K562 (cell line): ENCODE measurements around the gene ASPDH. TPM values are rescaled to one million over a fixed set of nuclear protein-coding genes. Genes with fewer than 3 reads are reported as not detected.
A peak's percentile ranks its signal among the peaks of the same experiment; 100 is the strongest.

ENCODE experiments used
- ATF7 ChIP-seq: fragments of 450-650 bp; IDR thresholded peaks from 2 replicates; pipeline ENCODE4 v1.7.1; 2014; ENCODE audit warnings: mild to moderate bottlenecking, moderate library complexity
- CEBPG ChIP-seq, 3 experiments: fragments of 200-800 bp in 1 of 3; sonication (Bioruptor generic) in 1 of 3; sonication (generic) in 1 of 3; formaldehyde crosslinking in 1 of 3; IDR thresholded peaks in 2 of 3; conservative IDR thresholded peaks in 1 of 3; 2 replicates each; pipeline versions ENCODE4 v1.6.1 to v1.8.0; 2016 to 2022; ENCODE audit warnings: missing compliant biosample characterization in 2 of 3, missing genetic modification characterization in 2 of 3, mild to moderate bottlenecking in 1 of 3, missing genetic modification reagents in 1 of 3
- CTBP1 ChIP-seq: fragments of 450-650 bp; IDR thresholded peaks from 2 replicates; pipeline ENCODE4 v1.6.1; 2016; ENCODE audit warnings: borderline replicate concordance
- EZH2 ChIP-seq: IDR thresholded peaks from 2 replicates; pipeline ENCODE4 v1.6.1; 2012; ENCODE audit warnings: low read depth, mild to moderate bottlenecking, inconsistent platforms, low read length, borderline replicate concordance
- FOXK2 ChIP-seq, 2 experiments: fragments of 450-650 bp; IDR thresholded peaks in 1 of 2; conservative IDR thresholded peaks in 1 of 2; 2 replicates each; pipeline ENCODE4 v1.6.1; 2016; ENCODE audit warnings: low read depth in 2 of 2, mild to moderate bottlenecking in 1 of 2
- FUS ChIP-seq: fragments of 200-400 bp; formaldehyde crosslinking; optimal IDR thresholded peaks from 2 replicates; pipeline ENCODE3; 2017; ENCODE audit warnings: low read depth, low read length
- GMEB1 ChIP-seq: fragments of 250-450 bp; sonication (Bioruptor Pico); IDR thresholded peaks from 2 replicates; pipeline ENCODE4 v1.4.0; 2020; ENCODE audit warnings: mild to moderate bottlenecking
- JUND ChIP-seq, 2 experiments: IDR thresholded peaks; 2 replicates in 1 of 2; 3 replicates in 1 of 2; pipeline ENCODE4 v1.6.1; 2011; ENCODE audit warnings: borderline replicate concordance in 2 of 2, low read depth in 2 of 2, low read length in 2 of 2, improper control_type of control experiment in 1 of 2, missing biosample characterization in 1 of 2, missing genetic modification characterization in 1 of 2, missing genetic modification reagents in 1 of 2
- KLF13 ChIP-seq: fragments of 450-650 bp; IDR thresholded peaks from 2 replicates; pipeline ENCODE4 v1.6.1; 2016; ENCODE audit warnings: missing genetic modification characterization, low read depth, mild to moderate bottlenecking, missing compliant biosample characterization, moderate library complexity, borderline replicate concordance
- LCOR ChIP-seq: sonication (generic); formaldehyde crosslinking; IDR thresholded peaks from 2 replicates; pipeline ENCODE4 v1.8.0; 2022; ENCODE audit warnings: mild to moderate bottlenecking, missing genetic modification reagents
- MAFK ChIP-seq: IDR thresholded peaks from 2 replicates; pipeline ENCODE4 v1.6.1; 2011; ENCODE audit warnings: low read length, improper control_type of control experiment
- MTA3 ChIP-seq: fragments of 450-650 bp; formaldehyde crosslinking; IDR thresholded peaks from 2 replicates; pipeline ENCODE4 v1.6.1; 2017; ENCODE audit warnings: mild to moderate bottlenecking, borderline replicate concordance
- NBN ChIP-seq: fragments of 450-650 bp; IDR thresholded peaks from 2 replicates; pipeline ENCODE4 v1.6.1; 2016; ENCODE audit warnings: low read depth, mild to moderate bottlenecking
- NR2C2 ChIP-seq, 2 experiments: fragments of 200-800 bp in 1 of 2; sonication (Bioruptor generic) in 1 of 2; sonication (generic) in 1 of 2; formaldehyde crosslinking in 1 of 2; IDR thresholded peaks; 2 replicates each; pipeline versions ENCODE4 v1.6.1 to v1.8.0; 2016 to 2022; ENCODE audit warnings: mild to moderate bottlenecking in 1 of 2, missing compliant biosample characterization in 1 of 2, missing genetic modification characterization in 1 of 2, missing genetic modification reagents in 1 of 2
- POLR2B ChIP-seq: fragments of 450-650 bp; IDR thresholded peaks from 2 replicates; pipeline ENCODE4 v1.6.1; 2018; ENCODE audit warnings: low read depth; ENCODE audit not compliant: partially characterized antibody
- SIX5 ChIP-seq, 2 experiments: IDR thresholded peaks; 2 replicates each; pipeline ENCODE4 v1.6.1; 2011; ENCODE audit warnings: low read length in 2 of 2, borderline replicate concordance in 1 of 2, low read depth in 1 of 2, mild to moderate bottlenecking in 1 of 2, moderate library complexity in 1 of 2; ENCODE audit not compliant: insufficient read depth in 1 of 2
- TFAP4 ChIP-seq: sonication (generic); formaldehyde crosslinking; IDR thresholded peaks from 2 replicates; pipeline ENCODE4 v1.8.0; 2022; ENCODE audit warnings: missing genetic modification reagents, mild to moderate bottlenecking, moderate library complexity, borderline replicate concordance
- ZKSCAN1 ChIP-seq: fragments of 150-350 bp; IDR thresholded peaks from 2 replicates; pipeline ENCODE4 v1.6.1; 2016; ENCODE audit warnings: low read depth, low read length
- ZNF311 ChIP-seq: fragments of 250-450 bp; sonication (Bioruptor Pico); IDR thresholded peaks from 2 replicates; pipeline ENCODE4 v1.4.0; 2020; ENCODE audit warnings: mild to moderate bottlenecking, moderate library complexity
- ZNF583 ChIP-seq: fragments of 250-450 bp; sonication (Bioruptor Pico); IDR thresholded peaks from 2 replicates; pipeline ENCODE4 v1.4.0; 2020
- ZNF740 ChIP-seq, 3 experiments: fragments of 200-800 bp in 1 of 3; sonication (Bioruptor generic) in 1 of 3; sonication (generic) in 1 of 3; formaldehyde crosslinking in 1 of 3; IDR thresholded peaks; 2 replicates each; pipeline versions ENCODE4 v1.6.1 to v1.8.0; 2016 to 2022; ENCODE audit warnings: mild to moderate bottlenecking in 2 of 3, missing compliant biosample characterization in 2 of 3, missing genetic modification characterization in 2 of 3, missing genetic modification reagents in 1 of 3
- polyA plus RNA-seq, 8 experiments: library from polyadenylated mRNA; depleted of rRNA in 4 of 8; stranded (reverse) in 5 of 8; unstranded in 3 of 8; fragments of >200 nt; fragmentation: Nextera tagmentation in 2 of 8; fragmentation: Illumina TruSeq in 1 of 8; extraction: Ambion mirVana in 2 of 8; extraction: Trizol in 1 of 8; gene quantifications; 2 replicates each; pipeline versions ENCODE4 v1.2.1 to v1.2.3, GENCODE V29; 2011 to 2014; ENCODE audit warnings: inconsistent platforms in 1 of 8, missing spikeins in 1 of 8
- total RNA-seq, 7 experiments: library from RNA; depleted of rRNA in 6 of 7; stranded (reverse); fragments of >200 nt in 6 of 7; fragmentation: Illumina TruSeq in 2 of 7; extraction: Trizol in 2 of 7; gene quantifications; 2 replicates each; pipeline versions ENCODE4 v1.2.1 to v1.2.3, GENCODE V29; 2011 to 2021; ENCODE audit warnings: low replicate concordance in 1 of 7

ASPDH gene
- total and polyA plus RNA-seq, 9 of the 15 experiments (the other 6 are each of a cell fraction or from before 2014, with no cell fraction given): not detected

- TF ChIP-seq NBN (peak; percentile 100), ZNF583 (CRISPR knock-in tag) (no peak; the same call in 1 of the 2 replicates), ZNF311 (CRISPR knock-in tag) (no peak), ATF7 (peak; percentile 98), FOXK2 (conservative IDR thresholded peaks at IDR 0.05 in 1 of 2, IDR thresholded peaks at IDR 0.05 in 1 of 2; ENCODE audit: low read depth in 2 of 2) (0 out of 4 replicates have a peak, but pooled peaks of 1 of the 2 experiments have one; percentile 34), CTBP1 (peak; percentile 72; the same call in 1 of the 2 replicates), MAFK (no peak), TFAP4 (CRISPR knock-in tag) (peak; percentile 91), LCOR (CRISPR knock-in tag) (peak; percentile 44; the same call in 1 of the 2 replicates), ZNF740 (CRISPR knock-in tag; IDR thresholded peaks at IDR 0.05) (0 out of 2 replicates have a peak, but pooled peaks have one; percentile 36), ZNF740 (tag; IDR thresholded peaks at IDR 0.05) (no peak), EZH2 (no peak), FUS (peak; percentile 73), ZKSCAN1 (peak; percentile 86), NR2C2 (CRISPR knock-in tag; IDR thresholded peaks at IDR 0.05) (peak; percentile 75), NR2C2 (tag; IDR thresholded peaks at IDR 0.05) (peak; percentile 92), GMEB1 (peak; percentile 74), POLR2B (peak; percentile 84), SIX5 (IDR thresholded peaks at IDR 0.05; ENCODE audit: borderline replicate concordance in 1 of 2, insufficient read depth in 1 of 2, low read depth in 1 of 2, low read length in 2 of 2) (peak; percentile 90 to 92), CEBPG (CRISPR knock-in tag; IDR thresholded peaks at IDR 0.05) (peak; percentile 66), CEBPG (tag; conservative IDR thresholded peaks at IDR 0.05 in 1 of 2, IDR thresholded peaks at IDR 0.05 in 1 of 2) (no peak), KLF13 (tag) (peak; percentile 76), JUND (IDR thresholded peaks at IDR 0.05; ENCODE audit: borderline replicate concordance, low read depth, low read length) (peak; percentile 88), JUND (tag; IDR thresholded peaks at IDR 0.05; ENCODE audit: borderline replicate concordance, low read depth, low read length) (peak; percentile 88; the same call in 1 of the 3 replicates), MTA3 (peak; percentile 100)
Observed at GRCh38 chr19:50511069-50511822, 2.5 kb downstream of the ASPDH start, which contains the start of gene JOSD2 (continued).
